ENCODE results near the gene SLC37A1.
"Not testable (repeated sequence)": the region's sequence is repeated elsewhere in the genome, so short reads cannot be mapped to it uniquely, and the experiment has no call there.

Gene SLC37A1

DNA sequence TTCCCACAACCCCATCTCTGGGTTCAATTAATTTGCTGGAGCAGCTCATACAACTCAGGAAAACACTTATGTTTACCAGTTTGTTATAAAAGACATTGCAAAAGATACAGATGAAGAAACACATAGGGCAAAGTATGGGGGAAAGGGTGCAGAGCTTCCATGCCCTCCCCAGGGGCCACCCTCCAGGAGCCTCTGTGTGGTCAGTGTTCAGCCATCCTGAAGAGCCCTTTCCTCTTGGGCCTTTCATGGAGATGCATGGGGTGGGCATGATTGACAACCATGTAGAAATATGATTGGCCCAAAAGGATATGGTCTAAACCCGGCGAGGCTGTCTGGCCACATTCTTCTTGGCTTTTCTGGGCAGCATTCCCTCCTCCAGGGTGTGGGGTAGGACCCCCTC is 83.0 kb downstream of the SLC37A1 start:
- no peak for DNase-seq

DNA sequence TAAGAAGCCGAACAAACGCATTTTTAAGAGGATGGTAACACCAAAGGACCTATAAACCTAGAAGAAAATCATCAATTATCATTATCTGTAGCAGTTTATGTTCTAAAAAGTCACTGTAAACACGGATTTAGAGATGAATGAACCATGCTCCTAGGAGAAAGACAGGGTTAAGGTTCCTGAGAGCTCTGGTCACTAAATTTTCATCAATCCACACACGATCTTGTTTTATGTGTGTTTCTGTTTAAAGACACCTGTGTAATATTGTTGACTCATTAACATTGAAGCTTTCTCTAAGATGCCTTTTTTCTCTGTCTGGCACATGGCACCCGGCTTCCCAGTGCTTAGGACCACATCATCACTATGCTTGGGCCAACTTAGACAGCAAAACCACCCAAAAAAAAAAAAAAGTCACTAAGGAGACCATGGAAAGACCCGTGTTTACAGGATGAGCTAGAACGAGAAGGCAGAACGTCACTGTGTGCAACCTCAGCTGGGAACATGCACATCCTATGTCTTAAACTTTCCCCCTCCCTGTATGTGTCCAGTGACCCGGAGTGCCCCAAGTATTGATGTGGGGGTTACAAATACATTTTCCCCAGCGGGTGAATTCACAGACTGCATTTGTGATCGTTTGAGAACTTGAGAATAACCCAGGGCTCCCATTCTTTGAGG is 84.0 kb downstream of the SLC37A1 start:
- DNase-seq, result no peak

DNA sequence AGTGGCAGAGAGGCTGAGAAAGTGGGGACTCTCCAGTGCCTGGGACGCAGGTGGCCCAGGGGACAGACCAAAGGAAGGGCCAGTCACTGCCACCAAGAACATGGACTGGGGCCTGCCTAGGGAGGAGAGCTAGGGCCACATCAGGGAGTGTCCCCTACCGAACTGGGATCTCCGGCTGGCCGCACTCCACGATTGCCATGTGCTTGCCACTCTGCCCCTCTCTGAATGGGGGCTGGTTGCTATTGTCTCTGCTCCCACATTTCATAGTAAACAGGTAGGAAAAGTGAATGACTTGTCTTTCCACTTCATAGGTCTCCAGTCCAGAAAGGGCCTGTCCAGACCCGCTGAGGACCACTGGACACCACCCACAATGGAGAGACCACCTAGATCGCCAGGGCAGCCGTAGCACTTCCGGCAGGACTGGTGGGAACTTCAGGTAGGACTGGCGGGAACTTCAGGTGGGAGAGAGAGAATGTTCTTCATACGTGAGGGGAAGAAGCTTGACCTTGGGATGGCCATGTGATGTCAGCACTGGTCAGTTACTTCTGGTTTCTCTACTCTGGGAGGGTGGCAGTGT is 84.6 kb downstream of the SLC37A1 start:
- DNase-seq, result no peak

DNA sequence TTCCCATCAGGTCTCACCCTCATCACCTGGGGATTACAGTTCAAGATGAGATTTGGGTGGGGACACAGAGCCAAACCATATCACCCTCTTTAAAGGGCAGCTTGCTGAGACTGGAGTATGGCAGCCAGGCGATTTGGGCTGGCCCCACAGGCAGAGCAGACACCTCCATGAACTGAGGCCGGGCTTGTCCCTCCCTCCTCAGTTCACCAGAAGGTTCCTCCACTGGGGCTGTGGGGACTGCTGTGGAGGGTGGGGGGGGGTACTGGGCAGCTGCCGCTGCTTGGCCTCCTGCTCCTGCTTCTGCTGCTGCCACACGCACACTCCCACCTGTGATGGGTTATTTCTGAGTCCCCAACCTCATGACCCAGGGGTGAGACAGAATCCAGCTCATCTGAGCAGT is 85.8 kb downstream of the SLC37A1 start:
- DNase-seq, result no peak

DNA sequence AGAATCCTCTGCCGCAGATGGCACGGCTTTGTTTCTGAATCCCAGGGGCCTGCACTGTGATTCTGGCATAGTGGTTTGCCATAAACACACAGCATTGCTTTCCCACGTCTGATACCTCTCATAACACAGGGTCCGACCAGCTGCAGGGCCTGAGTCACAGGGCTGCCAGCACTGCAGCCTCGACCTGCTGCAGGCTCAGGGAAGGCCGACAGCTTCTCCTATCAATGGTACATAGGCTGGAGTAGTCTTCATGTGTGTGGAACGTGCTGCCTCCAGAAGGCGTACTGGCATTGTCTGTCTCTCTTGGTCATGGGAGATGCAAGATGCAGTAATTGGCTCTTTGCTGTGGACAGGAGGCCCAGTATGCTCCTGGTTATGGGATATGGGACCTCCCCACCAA is 86.3 kb downstream of the SLC37A1 start:
- DNase-seq, result no peak

DNA sequence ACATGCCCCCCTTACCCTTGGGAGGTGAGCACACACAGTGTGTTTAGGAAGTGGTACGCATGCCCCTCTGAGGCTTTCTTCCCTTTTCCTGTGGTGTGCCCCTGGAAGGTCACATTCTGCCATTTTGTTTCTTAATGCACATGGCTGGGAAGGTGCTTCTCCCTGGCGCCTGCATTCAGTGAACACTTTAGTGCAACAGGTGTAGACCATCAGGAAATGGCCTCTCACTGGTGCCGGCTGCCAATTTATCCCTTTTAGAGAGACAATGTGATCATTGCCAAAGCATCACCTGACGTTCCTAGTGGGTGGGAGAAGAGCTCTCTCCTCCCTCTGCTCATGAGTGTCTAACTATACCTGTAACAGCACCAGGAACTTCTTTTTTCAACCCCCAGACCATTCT is 88.0 kb downstream of the SLC37A1 start:
- no peak for DNase-seq

DNA sequence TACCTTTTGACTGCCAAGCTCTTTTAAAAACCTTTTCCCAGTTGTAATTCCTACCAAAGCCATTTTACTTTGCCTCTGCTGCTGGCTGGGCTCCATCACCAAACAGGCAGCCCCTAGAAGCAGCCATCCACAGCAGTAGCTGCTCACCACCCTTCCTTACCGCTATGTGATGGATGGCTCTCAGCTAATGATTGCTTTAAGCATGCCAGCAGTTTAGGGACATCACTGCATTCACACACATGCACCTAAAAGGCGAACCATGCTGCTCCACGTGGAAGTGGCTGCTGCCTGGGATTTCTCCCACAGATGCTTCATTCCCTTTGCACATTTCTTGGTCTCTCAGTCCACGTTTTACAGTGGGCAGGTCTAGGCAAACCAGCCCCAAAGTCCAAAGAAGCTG is 93.5 kb downstream of the SLC37A1 start:
- DNase-seq, result no peak

DNA sequence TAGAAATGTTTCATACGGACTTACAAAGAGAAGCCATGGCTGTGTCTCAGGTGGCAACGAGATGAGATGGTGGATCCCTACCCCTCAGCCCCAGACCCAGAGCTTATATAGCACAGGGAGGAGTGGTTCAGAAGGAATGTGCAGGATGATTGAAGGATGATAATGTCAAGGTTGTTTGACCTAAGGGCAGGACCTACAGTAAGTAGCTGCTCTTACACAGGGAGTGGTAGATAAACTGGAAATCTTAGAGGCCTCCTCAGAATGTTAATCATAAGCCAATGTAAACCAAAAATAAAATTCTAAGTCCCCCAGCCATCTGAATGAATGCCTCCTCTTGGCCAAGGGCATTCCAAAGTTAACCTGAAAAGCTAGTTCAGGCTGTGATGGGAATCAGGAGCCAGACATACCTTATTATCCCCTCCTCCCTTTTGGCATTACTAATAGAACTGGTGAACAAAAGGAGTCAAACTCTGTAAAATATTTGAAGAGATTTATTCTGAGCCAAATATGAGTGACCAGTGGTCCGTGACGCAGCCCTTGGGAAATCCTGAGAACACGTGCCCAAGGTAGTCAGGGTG is 94.0 kb downstream of the SLC37A1 start:
- no peak for DNase-seq

DNA sequence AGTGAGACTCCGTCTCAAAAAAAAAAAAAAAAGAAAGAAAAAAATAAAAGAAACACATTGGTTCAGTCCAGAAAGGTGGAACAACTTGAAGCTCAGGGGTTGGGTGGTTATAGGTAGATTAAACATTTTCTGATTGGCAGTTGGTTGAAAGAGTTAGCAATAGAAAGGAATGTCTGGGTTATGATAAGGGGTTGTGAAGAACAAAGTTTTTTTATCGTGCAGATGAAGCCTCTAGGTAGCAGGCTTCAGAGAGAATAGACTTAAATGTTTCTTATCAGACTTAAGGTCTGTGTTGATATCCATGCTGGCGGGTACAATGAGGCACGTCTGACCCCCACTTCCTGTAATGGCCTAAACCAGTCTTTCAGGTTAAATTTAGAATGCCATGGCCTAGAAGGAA is 94.8 kb downstream of the SLC37A1 start:
- DNase-seq, result no peak

DNA sequence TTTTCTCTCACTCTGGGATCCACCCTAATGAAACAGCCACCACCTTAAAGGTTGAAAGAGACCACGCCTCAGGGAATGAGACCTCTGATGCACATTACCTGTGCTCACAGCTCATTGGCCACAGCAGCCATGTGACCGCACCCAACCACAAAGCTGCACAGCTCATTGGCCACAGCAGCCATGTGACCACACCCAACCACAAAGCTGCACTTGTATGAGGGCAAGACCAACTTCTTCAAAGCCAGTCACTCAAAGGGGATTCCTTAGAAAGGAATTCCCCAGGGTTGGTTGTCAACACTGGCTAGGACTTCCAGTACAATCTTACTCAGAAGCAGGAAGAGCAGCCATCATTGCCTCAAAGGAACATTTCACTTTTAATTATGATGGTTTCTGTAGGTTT is 96.2 kb downstream of the SLC37A1 start:
- no peak for DNase-seq

DNA sequence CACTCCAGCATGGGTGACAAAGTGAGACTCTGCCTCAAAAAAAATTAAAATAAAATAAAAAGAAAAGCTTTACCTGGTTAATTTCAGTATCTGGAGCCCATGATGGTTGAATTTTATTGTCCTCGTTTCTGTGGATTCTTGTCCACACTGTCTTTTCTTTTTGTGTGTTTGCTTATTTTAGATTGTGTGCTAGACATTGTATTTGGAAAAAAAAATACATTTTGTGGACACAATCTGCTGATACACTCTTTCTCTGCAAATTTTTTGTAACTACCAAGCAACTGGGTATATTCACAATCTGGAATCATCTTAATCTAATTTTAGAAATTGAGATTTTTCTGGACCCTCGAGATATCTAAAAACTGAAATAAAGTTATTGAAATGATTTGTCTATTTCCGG is 98.2 kb downstream of the SLC37A1 start:
- no peak for DNase-seq

DNA sequence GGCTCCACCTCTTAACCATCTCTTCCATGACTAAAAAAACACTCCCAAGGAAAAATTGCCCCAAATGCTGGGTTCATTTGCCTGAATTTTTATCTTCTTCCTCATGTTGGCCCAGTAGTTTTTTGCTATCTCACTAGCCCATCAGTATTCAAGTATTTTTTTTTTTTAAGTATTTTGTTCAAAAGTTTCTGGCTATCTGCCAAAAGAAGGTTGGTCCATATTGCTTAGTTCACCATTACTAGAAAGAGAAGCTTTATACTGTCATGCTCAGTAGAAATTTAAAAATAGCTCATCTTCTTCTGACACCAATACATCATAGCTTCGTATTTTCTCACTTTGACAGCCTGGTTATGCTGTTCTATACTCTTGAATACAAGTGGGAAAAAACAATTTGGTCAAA is 98.7 kb downstream of the SLC37A1 start:
- DNase-seq, result no peak

DNA sequence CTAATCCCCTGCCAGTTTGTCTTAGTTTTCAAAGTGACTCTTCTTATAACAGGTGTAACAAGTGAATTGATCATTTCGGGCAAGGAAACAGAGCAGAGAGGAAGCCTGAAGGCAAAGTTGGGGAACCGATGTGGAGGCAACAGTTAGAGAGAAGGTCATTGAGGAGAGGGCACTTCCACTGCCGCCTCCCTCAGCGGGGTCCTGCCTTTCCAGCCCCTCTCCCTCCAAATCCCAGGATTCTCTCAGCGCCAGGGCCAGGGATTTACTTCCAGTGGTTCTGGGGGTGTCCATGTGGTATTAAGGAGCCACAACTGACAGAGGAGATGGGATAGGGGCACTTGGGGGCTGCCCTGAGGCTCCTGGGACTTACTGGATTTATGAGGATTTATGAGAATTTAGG is 100.1 kb downstream of the SLC37A1 start:
- no peak for DNase-seq

DNA sequence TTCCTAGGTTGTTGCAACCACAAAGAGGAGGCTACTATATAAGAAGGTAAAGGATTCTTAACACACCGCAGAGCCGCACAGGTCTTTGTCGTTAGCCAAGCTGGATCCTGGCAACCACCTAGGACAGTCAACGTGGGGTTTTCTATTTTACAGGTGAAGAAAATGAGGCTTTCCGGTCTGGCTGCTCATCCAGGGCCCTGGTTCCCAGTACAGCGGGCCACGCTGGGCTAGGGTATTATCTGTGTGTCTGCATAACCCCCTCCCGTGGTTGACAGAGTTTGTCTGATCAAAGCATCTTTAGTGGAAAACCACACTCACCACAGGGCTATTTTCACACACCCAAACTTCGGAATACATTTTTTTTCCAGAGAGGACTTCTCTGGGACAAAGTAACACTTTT is 100.7 kb downstream of the SLC37A1 start:
- no peak for DNase-seq

DNA sequence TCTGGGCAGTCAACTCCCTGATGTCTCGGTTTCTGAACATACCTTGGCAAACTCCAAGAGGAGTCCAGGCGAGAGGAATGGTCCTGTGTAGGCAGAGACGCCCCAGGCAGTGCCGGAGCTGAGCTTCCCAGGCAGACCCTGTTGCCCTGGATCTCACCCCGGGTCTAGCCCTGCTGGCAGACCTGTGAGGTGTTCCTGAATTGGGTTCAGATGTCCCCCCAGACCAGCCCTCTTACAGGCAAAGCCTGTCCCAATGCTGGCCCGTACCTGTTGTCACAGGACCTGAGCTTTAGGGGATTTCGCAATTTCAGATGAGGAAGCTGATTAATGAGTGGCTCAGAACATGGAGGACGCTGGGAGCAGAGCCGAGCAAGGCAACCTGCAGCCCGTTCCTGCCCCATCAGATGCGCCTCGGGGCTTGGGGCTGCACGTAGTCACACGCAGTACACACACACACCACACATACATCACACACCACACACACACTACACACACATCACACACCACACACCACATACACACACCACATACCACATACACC is 101.2 kb downstream of the SLC37A1 start:
- DNase-seq, result no peak

DNA sequence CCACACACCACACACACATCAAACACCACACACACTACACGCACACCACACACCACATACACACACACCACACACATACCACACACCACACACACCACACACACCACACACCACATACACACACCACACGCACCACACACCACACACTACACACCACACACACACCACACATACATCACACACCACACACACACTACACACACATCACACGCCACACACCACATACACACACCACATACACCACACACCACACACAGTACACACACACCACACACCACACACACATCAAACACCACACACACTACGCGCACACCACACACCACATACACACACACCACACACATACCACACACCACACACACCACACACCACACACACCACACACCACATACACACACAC is 101.7 kb downstream of the SLC37A1 start:
- not testable (repeated sequence) for DNase-seq

DNA sequence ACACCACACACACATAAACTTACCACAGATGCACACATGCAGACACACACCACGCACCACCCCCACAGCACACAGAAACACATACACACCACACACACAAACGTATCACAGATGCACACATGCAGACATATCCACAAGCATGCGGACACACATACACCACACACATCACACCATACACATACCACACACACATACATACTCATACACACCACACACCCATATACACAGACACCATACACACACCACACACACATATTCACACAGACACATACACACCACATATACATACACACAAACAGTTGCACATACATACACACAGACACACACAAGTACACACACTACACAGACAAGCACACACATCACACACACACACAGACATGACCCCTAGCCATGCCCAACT is 102.3 kb downstream of the SLC37A1 start:
- DNase-seq, result no peak

DNA sequence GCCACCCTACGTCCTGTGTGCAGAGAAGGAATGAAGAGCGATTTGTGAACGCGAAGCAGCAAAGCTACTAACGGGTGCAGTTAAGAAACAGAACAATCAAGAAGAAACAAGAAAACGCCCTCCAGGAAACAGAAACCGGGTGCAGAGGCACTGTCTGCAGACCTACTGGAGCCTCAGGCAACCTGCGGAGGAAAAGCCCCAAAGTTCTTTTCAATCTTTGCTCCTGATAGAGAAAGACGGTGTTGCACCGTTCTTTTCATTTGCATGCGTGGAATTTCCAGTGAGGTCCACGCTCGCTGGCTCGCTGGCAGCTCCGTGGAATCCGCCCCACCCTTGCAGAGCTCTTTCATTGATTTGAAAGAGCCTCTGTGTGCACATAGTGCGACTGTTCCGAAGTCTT is 102.8 kb downstream of the SLC37A1 start:
- DNase-seq, result no peak

DNA sequence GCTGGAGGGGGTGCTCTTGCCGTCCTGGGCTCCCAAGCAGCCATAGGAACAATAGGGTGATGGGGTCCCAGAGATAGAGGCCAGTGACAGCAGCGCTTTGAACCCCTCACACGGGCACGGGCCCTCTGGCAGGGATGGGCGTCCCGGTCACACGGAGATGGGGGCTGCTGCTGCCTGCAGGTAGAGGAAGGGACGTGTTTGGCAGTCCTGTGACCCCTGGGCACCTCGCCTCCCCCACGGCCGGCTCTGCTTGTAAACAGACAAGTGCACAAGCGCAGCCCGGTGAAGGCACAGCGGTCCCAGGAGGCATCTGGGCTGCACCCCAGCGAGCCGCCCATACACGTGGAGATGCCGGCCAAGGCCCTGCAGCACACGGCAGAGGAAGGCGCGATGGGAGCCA is 103.3 kb downstream of the SLC37A1 start:
- DNase-seq, result no peak

DNA sequence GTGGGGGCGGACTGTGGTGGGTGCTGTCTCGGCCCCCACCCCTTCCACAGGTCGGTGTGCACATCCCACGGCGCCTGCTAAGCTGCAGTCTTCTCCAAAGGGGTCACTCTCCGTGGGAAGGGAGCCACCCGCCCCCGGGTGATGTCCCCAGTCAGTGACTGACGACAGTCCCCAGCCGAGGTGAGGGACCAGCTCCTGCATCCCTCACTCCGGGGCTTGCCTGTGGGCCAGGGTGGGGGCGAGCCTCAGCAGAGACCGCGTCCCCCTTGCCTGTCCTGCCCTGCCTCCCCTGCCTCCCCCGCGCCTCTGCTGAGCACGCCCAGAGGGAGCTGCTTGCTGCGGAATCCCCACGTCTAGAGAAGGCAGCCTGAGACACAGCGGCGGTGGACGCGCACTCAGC is 103.8 kb downstream of the SLC37A1 start:
- no peak for DNase-seq

DNA sequence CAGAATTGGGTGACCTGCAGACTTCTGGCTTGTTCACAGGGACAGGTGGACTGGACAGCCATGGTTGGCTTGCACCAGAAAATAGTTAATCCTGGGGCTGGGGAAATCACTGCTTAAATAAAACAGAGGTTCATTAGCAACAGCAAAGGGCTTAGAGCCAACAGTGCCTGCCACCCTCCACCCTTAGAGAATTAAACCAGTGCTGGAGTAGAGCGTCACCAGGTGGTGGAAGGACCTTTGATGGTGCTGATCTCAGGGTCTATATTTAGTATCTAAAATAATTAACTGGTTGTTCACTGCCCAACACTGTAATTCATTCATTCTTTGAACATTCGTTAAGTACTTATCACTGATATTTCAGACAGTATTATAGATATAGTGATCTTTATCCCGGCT is 105.1 kb downstream of the SLC37A1 start:
- peak in 1 of 14 donors; percentile 7 for DNase-seq

DNA sequence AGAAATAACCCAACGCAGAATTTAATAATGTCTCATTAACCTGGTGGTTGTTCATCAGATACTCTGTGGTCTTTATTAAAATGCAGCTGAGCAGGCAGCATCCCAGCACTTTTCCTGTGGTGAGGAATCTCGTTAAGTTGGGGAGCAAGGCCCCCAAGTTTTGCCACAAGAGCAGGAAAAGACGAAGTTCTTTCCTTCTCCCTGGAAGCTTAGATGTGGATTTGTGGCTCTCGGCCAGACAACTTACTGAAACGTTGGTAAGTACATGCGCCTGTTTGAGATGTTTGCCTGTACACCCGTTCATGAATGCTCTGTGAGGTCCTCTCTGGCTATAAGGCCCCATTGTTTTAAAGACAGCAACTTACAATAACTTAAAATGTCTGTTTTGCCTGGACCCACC is 105.5 kb downstream of the SLC37A1 start:
- no peak for DNase-seq

DNA sequence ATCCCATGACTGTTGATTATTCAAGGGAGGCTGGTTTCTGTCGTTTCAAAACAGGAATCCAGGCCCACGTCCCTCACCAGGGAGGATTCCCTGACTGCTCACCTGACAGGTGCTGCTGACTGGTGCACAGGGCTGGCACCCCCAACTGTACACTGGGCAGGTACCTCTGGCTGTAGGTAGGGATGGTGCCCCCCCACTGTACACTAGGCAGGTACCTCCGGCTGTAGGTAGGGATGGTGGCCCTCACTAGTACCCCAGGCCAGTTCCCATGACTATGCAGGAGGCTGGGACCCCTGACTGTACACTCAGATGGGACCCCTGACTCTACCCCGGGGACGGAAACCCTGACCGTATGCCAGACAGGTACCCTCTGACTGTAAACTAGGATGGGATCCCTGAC is 106.2 kb downstream of the SLC37A1 start:
- DNase-seq, result no peak

DNA sequence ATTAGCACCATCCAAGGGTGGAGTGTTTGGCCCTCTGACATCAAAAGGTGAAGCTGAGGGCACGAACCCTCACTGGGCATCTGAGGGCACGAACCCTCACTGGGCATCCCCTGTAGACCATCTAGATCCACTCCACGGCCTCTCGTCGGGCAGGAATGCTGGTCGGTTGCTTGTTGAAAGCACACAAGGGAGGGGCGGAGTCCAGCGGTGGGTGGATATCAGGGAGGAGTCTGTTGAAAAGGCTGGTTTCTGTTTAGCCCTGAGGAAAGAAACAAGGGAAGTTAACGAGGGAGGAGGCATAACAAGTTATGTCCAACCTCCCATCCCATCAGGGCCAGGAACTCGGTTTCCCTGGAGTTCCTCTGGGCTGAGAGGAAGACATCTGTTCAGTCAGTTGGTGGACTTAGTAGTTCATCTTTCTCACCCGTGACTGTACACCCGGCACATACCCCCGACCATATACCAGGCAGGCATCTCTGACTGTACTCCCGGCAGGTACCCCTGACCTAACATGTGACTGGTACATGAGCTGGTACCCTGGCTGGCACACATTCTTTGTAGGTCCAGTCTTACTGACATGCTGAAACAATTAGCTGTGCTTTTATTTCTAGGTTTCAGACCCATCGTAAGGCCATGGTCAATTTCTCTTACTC is 107.6 kb downstream of the SLC37A1 start:
- DNase-seq, result peak in 1 of 14 donors; percentile 8
